GM12865 (cell line): ENCODE data around the gene PRRT1.
"Not testable (repeated sequence)": the region's sequence is repeated elsewhere in the genome, so short reads cannot be mapped to it uniquely, and the experiment has no call there.

Experiments
- DNase-seq: peaks from one replicate; pipeline ENCODE4 v3.0.0; 2010; ENCODE audit warnings: low read depth
- H3K4me3 ChIP-seq: 2 replicates; pipeline ENCODE4 v1.5.1; 2011; ENCODE audit warnings: mild to moderate bottlenecking, low read depth, low read length, control low read depth
- CTCF ChIP-seq: IDR thresholded peaks from 2 replicates; pipeline ENCODE4 v1.5.1; 2011; ENCODE audit warnings: low read length, control low read depth, low read depth, inconsistent platforms; ENCODE audit not compliant: insufficient read depth; ENCODE audit errors: missing control alignments

The PRRT1 gene

DNA sequence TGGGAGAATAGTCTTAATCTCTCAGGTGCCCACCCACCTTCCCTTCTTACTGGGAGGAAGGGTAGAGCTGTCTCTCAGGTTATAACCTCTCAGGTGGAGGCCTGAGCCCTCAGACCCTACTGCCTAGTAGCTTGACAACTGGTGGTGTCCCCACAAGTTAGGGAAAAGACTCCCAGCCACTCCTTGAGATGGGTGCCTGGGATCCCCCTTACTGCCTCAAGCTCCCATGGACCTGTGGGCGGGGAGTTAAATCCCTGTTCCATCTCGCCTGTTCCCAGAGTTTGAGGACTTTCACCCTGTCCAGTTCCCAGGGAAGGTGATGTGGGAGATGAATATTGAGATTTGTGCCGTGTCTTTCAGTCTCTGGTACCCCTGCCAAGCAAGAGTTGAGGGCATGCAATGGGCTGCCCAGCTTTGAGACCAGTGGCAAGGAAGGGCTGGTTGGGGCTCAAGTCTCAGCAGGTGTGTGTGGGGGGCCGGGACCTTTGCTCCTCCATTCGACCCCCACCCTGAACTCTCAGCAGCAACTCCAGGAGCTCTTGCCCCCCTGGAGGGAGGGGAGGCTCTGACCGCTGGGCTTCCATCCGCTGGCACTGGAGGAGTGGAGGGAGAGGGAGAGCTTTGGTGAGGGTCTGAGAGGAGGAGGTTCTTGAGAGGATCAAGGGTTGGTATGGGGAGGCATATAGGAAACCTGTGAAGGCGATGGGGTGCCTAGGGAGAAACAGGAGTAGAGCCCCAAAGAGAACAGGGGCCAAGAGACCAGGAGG is 39.4 kb upstream of the PRRT1 start:
- H3K4me3 ChIP-seq: peak overlapping the region; percentile 67
- no peak for TF ChIP-seq CTCF
- peak; percentile 24 for DNase-seq

DNA sequence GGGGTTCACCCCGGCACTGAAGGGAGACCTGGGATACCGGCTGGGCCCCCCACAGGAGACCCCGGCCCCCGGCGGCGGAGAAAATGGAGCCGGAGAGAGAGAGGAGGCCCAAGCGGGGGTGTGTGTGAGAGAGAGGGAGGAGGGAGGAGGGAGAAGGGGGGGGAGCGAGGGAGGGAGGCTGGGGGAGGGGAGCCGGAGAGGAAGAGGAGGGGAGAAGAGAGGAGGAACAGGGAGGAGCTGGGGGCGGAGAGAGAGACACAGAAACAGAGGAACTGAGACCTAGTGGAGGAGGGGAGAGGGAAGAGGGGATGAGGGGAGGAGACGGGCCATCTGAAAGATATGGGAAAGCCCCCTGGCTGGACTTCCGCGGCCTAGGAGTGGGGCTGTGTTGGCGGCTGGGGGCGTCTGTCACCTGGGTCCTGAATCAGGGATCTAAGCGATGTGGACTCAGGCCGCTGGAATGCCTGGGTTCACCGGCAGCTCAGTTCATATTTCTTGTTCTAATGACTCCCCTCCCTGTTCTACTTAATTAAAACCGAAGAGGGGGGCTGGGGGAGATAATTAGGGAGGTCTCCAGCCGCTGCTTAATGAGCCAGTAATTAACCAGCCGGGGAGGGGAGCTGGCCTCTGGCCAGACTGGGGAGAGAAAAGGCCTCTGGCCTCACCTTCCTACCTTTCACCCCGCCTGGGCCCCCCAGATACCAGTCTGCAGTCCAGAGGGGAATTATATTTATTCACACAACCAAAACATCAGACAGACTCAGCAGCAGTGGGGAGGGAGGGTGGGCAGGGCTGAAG is 38.5 kb upstream of the PRRT1 start, which contains the start of gene PBX2:
TSS of gene PBX2 (minus strand) at position 149 of the 798 bp plus-strand sequence. CDS start 287 bp downstream, outside the sequence.
- H3K4me3 ChIP-seq: peak within 1 kb of the TSS; percentile 67
- peak; percentile 96 for DNase-seq
- TF ChIP-seq CTCF: no peak

DNA sequence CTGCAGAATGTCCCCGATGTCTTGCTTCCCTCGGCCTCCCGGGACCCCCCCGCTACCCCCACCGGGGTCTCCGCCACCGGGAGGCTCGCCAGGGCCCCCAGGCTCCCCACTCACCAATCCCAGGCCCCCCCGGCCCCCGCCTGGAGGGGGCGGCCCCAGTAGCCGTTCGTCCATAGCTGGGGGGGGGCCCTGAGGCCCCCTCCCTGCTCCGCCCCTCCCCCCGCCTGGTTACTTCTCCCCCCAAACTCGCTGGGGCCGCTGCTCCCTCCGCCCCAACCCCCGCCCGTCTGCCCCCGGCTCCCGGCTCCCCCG is 38.0 kb upstream of the PRRT1 start:
- no peak for TF ChIP-seq CTCF
- DNase-seq: no peak
- peak overlapping the region; percentile 67 for H3K4me3 ChIP-seq

DNA sequence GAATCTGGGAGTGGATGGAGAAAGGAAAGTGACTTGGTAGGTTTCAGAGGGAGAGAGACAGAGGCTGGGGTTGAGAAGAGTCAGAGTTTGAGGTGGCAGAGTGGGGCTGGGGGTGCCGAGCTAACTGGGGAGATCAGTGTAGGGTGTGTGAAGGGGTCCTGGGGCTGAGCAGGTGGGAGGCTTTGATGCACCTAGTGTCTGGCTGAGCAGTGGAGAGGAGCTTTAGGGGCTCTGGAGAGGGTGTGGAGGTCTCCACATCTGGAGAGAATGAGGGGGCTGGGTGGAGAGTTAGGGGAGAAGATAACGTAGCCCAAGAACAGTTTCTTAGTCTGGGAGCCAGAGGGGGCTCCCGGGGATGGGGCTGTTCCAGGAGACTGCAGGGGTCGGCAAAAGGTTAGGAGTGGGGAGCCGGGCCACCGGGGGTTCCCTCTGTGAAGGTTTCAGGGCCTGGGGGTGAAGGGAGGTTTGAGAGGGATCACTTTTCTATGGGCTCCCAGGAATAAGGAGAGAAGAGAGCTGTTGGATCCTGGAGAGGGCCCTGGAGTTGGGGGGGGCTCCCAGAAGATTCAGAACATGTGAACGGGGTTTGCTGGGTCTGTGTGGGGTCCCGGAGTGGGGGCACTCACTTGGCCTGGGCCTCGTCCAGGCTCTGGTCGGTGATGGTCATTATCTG is 37.5 kb upstream of the PRRT1 start:
- DNase-seq: no peak
- peak overlapping the region; percentile 67 for H3K4me3 ChIP-seq
- no peak for TF ChIP-seq CTCF

DNA sequence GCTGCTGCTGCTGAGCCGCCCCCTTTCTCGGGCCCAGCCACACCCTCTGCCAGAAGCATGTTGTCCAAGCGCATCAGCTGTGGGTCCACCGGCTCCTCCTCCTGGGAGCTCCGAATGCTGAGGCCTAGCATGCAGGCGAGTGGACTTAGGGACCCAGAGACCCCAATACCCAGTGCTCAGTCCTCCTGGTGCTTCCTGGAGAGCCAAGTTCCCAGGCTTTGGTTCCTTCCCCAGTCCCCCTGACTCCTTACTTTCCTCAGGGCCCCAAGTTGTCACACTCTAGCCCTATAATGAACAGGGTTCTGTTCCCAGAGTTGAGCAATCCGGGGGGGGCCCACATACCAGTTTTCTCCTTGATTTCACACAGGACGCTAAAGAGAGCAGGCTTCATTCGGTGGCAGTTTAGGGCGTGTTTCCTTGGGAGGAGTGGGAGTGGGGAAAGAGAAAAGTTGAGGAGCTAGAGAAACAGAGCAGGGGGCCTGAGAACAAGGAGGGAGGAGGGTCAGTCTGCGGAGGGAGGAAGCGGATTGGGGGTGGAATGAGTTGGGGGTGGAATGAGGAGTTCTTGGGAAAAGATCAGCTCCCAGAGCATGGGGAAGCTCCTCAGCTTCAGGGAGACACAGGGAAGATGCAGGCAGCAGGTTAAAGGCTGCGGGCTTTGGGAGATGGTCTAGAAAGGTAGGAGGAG is 36.8 kb upstream of the PRRT1 start:
- no peak for DNase-seq
- no peak for TF ChIP-seq CTCF
- H3K4me3 ChIP-seq: peak overlapping the region; percentile 67

DNA sequence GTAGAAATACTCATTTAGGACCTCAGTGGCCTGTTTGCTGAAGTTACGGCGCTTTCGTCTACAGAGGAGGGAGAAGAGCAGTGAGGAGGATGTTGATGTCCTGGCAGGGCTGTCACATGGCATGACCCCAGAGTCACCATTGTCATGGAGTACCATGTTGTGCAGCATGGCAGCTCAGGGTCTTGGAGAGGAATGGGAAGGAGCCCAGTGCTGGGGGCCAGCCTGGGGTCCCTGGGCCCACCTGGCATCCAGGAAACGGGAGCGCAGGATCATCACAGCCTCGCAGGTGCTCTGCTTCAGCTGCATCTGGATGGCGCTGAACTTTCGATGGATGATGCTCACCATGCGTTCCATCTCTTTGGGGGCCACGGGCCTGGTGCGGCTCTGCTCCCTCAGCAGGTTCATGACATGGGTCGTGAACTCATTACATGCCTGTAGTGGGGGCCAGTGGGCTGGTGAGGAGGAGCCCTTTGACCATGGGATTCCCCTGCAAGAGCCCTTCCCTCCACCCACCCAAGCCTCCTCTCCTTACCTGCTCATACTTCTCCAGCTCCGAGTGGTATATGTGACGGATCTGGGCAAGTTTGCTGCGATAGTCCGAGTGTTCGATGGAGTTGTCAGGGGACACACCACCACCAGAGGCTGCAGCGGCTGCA is 36.1 kb upstream of the PRRT1 start:
- H3K4me3 ChIP-seq, DNase-seq: not testable (repeated sequence)
